Lower leg skin (tissue), 4 donors: ENCODE measurements around the gene MARS1. TPM values are rescaled to one million over a fixed set of nuclear protein-coding genes. Genes with fewer than 3 reads are reported as not detected.

ENCODE experiments used
- DNase-seq, 2 donors: peaks; one replicate each; pipeline ENCODE4 v3.0.0-alpha.2; 2019; ENCODE audit warnings: low spot score in 2 of 2
- H3K4me3 ChIP-seq: fragments of 200-600 bp; sonication (generic); 2 replicates; pipeline ENCODE4 v1.5.1; 2017; ENCODE audit warnings: mild to moderate bottlenecking, low read depth; ENCODE audit not compliant: poor library complexity, severe bottlenecking
- POLR2A ChIP-seq, 2 donors: fragments of 450-650 bp; IDR thresholded peaks; one replicate each; pipeline ENCODE4 v1.6.1; 2016 to 2017; ENCODE audit warnings: antibody characterized with exemption in 2 of 2, mild to moderate bottlenecking in 1 of 2, moderate library complexity in 1 of 2
- WGBS, 2 donors: methylation state at CpG; one replicate each; pipeline ENCODE4 v1.1.5; 2018; 5-methylcytosine and 5-hydroxymethylcytosine counted together
- intact Hi-C: fragments of 100-400 bp; cut with DNase I; formaldehyde crosslinking; loops from one replicate; pipeline ENCODE4 v1.15.0; 2023; ENCODE audit warnings: low total_unique reads
- total RNA-seq, 4 donors: library from RNA; depleted of rRNA; stranded (reverse); fragments of >200 nt; gene quantifications; one replicate each; pipeline ENCODE4 v1.1.0, GENCODE V29; 2016
- TF ChIP-seq, protein P1 (sequence below), 3 donors: fragments of 450-650 bp; IDR thresholded peaks; one replicate each; pipeline ENCODE4 v1.5.1; 2016; ENCODE audit warnings: antibody characterized with exemption in 3 of 3, mild to moderate bottlenecking in 3 of 3, moderate library complexity in 2 of 3

MARS1 gene
- total RNA-seq, 4 donors from 2014 or later: 37.7 to 386 (median 51.4) TPM

DNA sequence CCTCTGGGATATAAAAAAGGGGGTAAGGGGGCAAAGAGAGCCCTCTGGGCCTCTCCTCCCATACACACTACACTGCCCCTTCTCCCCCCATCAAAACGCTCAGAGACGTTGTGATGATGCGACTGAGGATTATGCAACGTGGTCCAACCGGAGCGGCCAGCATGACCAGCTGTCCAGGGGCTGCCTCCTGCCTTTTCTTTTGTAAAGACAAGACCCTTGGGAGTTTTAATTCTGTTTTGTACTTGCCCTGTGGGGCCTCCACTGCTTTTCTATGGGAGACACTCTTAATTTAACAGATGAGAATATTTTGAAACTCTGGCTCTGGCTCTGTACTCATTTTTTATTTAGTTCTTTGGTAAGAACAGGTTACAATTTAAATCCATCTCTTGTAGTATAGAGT is 42.0 kb downstream of the MARS1 start:
- intact Hi-C loops: no loop called here
- WGBS, 2 donors: 65 to 72% methylated on average over 6 of the region's 6 CpGs
- no peak overlapping the region for H3K4me3 ChIP-seq
- TF ChIP-seq, protein P1, sequence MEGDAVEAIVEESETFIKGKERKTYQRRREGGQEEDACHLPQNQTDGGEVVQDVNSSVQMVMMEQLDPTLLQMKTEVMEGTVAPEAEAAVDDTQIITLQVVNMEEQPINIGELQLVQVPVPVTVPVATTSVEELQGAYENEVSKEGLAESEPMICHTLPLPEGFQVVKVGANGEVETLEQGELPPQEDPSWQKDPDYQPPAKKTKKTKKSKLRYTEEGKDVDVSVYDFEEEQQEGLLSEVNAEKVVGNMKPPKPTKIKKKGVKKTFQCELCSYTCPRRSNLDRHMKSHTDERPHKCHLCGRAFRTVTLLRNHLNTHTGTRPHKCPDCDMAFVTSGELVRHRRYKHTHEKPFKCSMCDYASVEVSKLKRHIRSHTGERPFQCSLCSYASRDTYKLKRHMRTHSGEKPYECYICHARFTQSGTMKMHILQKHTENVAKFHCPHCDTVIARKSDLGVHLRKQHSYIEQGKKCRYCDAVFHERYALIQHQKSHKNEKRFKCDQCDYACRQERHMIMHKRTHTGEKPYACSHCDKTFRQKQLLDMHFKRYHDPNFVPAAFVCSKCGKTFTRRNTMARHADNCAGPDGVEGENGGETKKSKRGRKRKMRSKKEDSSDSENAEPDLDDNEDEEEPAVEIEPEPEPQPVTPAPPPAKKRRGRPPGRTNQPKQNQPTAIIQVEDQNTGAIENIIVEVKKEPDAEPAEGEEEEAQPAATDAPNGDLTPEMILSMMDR (IDR thresholded peaks at IDR 0.05): no peak
- TF ChIP-seq POLR2A (IDR thresholded peaks at IDR 0.05): no peak
- DNase-seq: no peak

DNA sequence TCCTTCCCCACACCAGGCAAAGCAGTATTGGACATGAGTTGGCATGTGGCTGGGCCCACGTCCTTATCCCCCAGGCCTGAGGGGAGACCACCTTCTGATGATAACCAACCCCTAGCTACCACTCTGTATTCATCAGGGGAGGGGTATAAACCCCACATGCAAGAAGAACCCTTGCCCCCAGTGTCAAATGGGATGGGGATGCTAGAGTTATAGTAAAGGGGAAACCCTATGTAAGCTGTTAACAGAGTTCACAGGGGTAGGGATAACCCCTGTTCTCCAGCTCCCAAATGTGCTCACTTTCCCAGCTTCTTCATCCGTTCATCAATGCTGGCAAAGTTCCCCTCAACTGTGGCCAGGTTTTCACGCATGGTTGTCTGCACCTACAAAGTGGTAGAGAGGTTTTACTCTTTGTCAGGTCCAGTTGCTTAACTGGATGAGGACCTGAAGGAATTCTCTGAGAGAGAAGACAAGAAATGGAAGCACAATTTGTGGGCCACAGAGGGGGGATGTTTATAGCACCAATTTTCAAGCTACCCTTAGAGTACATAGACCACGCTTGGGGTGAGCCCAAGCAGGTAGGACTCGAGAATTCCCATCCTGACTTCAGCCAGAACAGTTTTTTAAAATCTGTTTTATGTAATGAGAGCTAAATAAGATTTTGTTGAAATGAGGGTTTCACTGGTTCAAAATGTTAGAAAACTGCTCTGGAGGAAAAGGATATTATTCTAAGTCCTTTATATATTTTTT is 42.7 kb downstream of the MARS1 start:
- TF ChIP-seq, protein P1 (IDR thresholded peaks at IDR 0.05): no peak
- TF ChIP-seq POLR2A (IDR thresholded peaks at IDR 0.05): no peak
- 65 to 70% methylated on average over 5 of the region's 5 CpGs for WGBS, 2 donors
- intact Hi-C loops: no loop called here
- DNase-seq: no peak
- no peak overlapping the region for H3K4me3 ChIP-seq

DNA sequence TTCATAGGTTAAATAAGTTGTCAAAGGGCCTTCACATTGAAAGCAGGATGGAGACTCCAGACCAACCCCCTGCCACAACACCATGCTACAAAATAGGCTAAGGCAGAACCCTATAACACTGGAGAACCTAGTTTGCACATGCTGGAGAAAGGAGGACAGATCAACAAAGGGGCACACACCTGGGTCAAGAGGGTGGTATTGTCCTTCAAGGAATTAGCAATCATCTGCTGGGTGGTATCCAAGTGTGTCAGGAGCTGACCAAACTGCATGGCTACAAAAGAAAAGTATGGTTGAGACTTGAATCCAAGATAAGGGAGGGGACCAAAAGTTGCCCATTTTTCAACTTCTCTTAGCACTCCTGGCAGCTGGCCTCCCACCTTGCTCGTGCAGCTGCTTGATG is 44.0 kb downstream of the MARS1 start:
- no peak for TF ChIP-seq POLR2A (IDR thresholded peaks at IDR 0.05)
- TF ChIP-seq, protein P1 (IDR thresholded peaks at IDR 0.05): no peak
- WGBS, 2 donors: 70 to 71% methylated on average over 1 of the region's 1 CpG
- no peak for DNase-seq
- intact Hi-C loops: no loop called here
- H3K4me3 ChIP-seq: no peak overlapping the region

DNA sequence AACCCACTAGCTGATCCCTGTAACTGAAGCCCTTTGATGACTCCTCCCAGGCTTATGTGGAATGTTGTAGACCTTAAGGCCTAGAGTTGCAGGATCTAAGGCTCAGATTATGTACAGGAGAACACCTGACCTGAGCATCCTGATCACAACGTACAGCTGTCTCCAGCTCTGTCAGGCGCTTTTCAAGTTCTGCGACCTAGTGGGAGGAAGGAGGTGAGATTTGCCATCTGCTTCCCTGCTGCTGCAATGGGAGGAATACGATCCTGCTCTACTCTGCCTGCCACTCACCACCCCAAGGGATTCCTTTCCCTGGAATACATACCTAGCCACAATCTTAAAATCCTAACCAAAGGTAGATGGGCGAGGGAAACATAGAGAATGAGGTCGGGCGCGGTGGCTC is 45.2 kb downstream of the MARS1 start:
- 93% methylated on average over 8 of the region's 8 CpGs for WGBS, 2 donors
- TF ChIP-seq POLR2A (IDR thresholded peaks at IDR 0.05): no peak
- TF ChIP-seq, protein P1 (IDR thresholded peaks at IDR 0.05): no peak
- no peak for DNase-seq
- intact Hi-C loops: no loop called here
- H3K4me3 ChIP-seq: no peak overlapping the region

DNA sequence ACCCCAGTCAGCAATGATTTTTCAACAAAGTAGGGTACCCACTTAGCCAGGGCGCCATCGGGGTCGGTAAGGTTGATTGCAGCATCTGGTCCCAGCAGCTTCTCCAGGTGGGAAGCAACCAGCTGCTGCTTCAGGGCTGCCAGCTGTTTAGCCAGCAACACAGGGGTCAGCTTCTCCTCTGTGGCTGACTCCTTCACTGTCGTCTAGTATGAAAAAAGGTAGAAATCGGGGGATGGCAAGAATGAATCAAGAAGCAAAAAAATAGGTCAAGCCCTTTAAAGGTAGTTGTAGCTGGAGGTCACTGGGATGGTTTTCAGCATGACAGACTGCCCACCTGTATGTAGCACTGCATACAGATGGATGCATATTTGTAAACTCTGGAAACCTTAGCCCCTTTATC is 46.4 kb downstream of the MARS1 start:
- intact Hi-C loops: no loop called here
- no peak for TF ChIP-seq POLR2A (IDR thresholded peaks at IDR 0.05)
- TF ChIP-seq, protein P1 (IDR thresholded peaks at IDR 0.05): no peak
- H3K4me3 ChIP-seq: no peak overlapping the region
- DNase-seq: no peak
- WGBS, 2 donors: 93 to 96% methylated on average over 5 of the region's 5 CpGs
